ENCODE measurements around the gene WFDC1. TPM values are rescaled to one million over a fixed set of nuclear protein-coding genes. Genes with fewer than 3 reads are reported as not detected.

Gene WFDC1
- total and polyA plus RNA-seq, 2 donors (not counting 3 experiments of a cell fraction or from before 2014, with no cell fraction given), result not detected

DNA sequence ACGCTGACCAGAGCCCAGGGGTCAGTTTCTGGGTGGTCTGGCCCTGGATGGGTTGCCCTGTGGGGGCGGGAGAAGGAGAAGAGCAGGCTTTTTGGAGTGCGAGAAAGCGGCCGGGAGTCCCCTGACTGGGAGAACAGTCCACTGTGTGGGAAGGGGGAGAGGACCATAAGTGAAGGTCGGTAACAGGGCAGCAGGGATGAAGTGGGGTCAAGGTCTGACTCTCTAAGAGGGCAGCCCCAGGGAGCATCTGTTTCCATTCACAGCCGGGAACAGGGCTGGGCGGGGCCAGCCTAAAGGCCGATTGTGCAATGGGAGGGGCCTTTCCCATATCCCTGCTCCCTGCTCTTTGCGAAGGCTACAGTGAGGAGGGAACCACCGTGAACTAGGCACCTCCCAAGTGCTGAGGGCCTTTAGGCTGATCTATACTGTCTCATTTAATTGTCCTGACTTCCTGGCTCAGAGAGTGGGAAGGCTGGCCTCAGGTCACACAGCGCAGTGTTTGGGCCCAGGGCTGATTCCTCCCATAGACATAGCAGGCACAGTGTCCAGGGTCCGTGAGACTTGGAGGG is 10.4 kb upstream of the WFDC1 start:
- Histone ChIP-seq H2AFZ (ENCODE audit: low read depth, low read length) (no peak overlapping the region), H3K9me1 (replicated peaks; ENCODE audit: control insufficient read depth, extremely low read depth, insufficient read depth, low read length) (no peaks in the 10 kb centered on the region), H3K4me3 (replicated peaks in 1 of 3; ENCODE audit: insufficient read depth in 1 of 3, low read depth in 1 of 3, low read length in 3 of 3) (no peak overlapping the region), H3K9me3 (replicated peaks; ENCODE audit: control insufficient read depth, insufficient read depth, low read length) (no peaks in the 10 kb centered on the region), H3K4me1 (ENCODE audit: control insufficient read depth, extremely low read depth, insufficient read depth, low read length) (no peaks in the 10 kb centered on the region), H3K27ac (ENCODE audit: insufficient read depth, low read depth, low read length) (no peak overlapping the region), H3K4me2 (ENCODE audit: insufficient read depth, low read length) (no peak overlapping the region), H3K27me3 (ENCODE audit: control insufficient read depth in 2 of 2, insufficient read depth in 2 of 2, low read length in 2 of 2) (peaks cover 0 to 3% of the 10 kb centered on the region in 2 experiments), H4K20me1 (replicated peaks; ENCODE audit: control insufficient read depth, extremely low read depth, insufficient read depth, low read length) (no peaks in the 10 kb centered on the region), H3K79me2 (ENCODE audit: control insufficient read depth, insufficient read depth, low read length) (no peaks in the 10 kb centered on the region), H3K9ac (replicated peaks; ENCODE audit: extremely low read depth, insufficient read depth, low read length) (no peak overlapping the region), H3K36me3 (ENCODE audit: control insufficient read depth in 2 of 2, extremely low read depth in 1 of 2, insufficient read depth in 2 of 2, low read length in 2 of 2) (no peaks in the 10 kb centered on the region)
- ChIA-PET POLR2A (no interaction called here), CTCF (no interaction called here)
- intact Hi-C loops (cut with micrococcal nuclease) (no loop called here), dilution Hi-C loops (cut with MboI; ENCODE audit: extremely low pct_ligation_motif_present, low sequenced_read_pairs) (no loop called here)
- no peak for TF ChIP-seq POLR2AphosphoS5 (IDR thresholded peaks at IDR 0.05; ENCODE audit: insufficient read depth, low read depth, low read length)
- no peak for TF ChIP-seq JUN (IDR thresholded peaks at IDR 0.05; ENCODE audit: borderline replicate concordance, insufficient read depth, insufficient read length, low read depth)
- TF ChIP-seq FOS (IDR thresholded peaks at IDR 0.05; ENCODE audit: borderline replicate concordance, insufficient read depth, low read length), result no peak
- TF ChIP-seq EZH2 (IDR thresholded peaks at IDR 0.05; ENCODE audit: borderline replicate concordance, low read depth, low read length, severe bottlenecking), result no peak
- TF ChIP-seq MYC (IDR thresholded peaks at IDR 0.05; ENCODE audit: low read depth, low read length), result no peak
- no peak for TF ChIP-seq GATA2 (IDR thresholded peaks at IDR 0.05; ENCODE audit: insufficient read depth, insufficient read length, low read depth, low read length)
- TF ChIP-seq, protein P1, sequence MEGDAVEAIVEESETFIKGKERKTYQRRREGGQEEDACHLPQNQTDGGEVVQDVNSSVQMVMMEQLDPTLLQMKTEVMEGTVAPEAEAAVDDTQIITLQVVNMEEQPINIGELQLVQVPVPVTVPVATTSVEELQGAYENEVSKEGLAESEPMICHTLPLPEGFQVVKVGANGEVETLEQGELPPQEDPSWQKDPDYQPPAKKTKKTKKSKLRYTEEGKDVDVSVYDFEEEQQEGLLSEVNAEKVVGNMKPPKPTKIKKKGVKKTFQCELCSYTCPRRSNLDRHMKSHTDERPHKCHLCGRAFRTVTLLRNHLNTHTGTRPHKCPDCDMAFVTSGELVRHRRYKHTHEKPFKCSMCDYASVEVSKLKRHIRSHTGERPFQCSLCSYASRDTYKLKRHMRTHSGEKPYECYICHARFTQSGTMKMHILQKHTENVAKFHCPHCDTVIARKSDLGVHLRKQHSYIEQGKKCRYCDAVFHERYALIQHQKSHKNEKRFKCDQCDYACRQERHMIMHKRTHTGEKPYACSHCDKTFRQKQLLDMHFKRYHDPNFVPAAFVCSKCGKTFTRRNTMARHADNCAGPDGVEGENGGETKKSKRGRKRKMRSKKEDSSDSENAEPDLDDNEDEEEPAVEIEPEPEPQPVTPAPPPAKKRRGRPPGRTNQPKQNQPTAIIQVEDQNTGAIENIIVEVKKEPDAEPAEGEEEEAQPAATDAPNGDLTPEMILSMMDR (IDR thresholded peaks at IDR 0.05; ENCODE audit: extremely low read depth in 1 of 2, insufficient read depth in 1 of 2, low read depth in 1 of 2, low read length in 2 of 2), result no peak
- TF ChIP-seq POLR2A (IDR thresholded peaks at IDR 0.05; ENCODE audit: low read depth, low read length), result no peak
- TF ChIP-seq MAX (IDR thresholded peaks at IDR 0.05; ENCODE audit: insufficient read depth, insufficient read length), result no peak
- DNase-seq (ENCODE audit: low read depth, low spot score) (no peak), FAIRE-seq (no peak)
- no TSS peak for BruUV-seq (replicated peaks)
